Vagina (tissue), 2 donors: Measurements from ENCODE around the gene TBX1.

ENCODE experiments used
- POLR2AphosphoS5 ChIP-seq, 2 donors: sonication (generic); formaldehyde crosslinking; IDR thresholded peaks; one replicate each; pipeline ENCODE4 v1.9.0; 2017; ENCODE audit warnings: antibody characterized with exemption in 2 of 2, mild to moderate bottlenecking in 2 of 2, low read depth in 1 of 2; ENCODE audit not compliant: insufficient read depth in 1 of 2
- TF ChIP-seq, protein P1 (sequence below), 3 experiments: fragments of 450-650 bp in 2 of 3; fragments of 200-600 bp in 1 of 3; sonication (generic) in 1 of 3; IDR thresholded peaks; one replicate each; pipeline ENCODE4 v1.5.1; 2017 to 2019; ENCODE audit warnings: antibody characterized with exemption in 3 of 3, mild to moderate bottlenecking in 2 of 3, moderate library complexity in 2 of 3

DNA sequence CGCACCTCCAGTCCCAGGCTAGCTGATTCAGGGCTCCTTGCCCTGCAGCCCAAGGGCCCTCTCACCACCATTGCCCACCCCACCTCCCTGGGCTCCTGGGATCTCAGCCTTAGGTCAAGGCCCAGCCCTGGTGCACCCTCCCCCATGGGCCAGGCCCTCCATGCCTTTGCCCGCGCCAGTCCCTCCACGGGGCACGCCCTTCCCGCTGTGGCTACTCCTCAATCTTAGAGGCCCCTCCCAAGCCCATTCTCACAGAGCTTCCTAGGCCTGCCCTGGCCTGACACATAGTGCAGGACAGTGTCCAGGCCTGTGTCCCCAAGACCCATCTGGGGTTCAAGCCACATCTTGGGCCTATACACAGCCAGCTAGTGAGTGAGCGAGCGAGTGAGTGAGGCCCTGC lies 30.4 kb upstream of the TBX1 start:
- TF ChIP-seq, protein P1, sequence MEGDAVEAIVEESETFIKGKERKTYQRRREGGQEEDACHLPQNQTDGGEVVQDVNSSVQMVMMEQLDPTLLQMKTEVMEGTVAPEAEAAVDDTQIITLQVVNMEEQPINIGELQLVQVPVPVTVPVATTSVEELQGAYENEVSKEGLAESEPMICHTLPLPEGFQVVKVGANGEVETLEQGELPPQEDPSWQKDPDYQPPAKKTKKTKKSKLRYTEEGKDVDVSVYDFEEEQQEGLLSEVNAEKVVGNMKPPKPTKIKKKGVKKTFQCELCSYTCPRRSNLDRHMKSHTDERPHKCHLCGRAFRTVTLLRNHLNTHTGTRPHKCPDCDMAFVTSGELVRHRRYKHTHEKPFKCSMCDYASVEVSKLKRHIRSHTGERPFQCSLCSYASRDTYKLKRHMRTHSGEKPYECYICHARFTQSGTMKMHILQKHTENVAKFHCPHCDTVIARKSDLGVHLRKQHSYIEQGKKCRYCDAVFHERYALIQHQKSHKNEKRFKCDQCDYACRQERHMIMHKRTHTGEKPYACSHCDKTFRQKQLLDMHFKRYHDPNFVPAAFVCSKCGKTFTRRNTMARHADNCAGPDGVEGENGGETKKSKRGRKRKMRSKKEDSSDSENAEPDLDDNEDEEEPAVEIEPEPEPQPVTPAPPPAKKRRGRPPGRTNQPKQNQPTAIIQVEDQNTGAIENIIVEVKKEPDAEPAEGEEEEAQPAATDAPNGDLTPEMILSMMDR (IDR thresholded peaks at IDR 0.05), result no peak
- TF ChIP-seq POLR2AphosphoS5 (IDR thresholded peaks at IDR 0.05; ENCODE audit: insufficient read depth in 1 of 2, low read depth in 1 of 2), result no peak
